HEK293 (cell line): ENCODE data around the gene DLG2.

Experiments used
- CTCF ChIA-PET: fragments of 350-600 bp; formaldehyde crosslinking; extraction: SDS; loops from one replicate; lab custom pipeline; 2021; ENCODE audit warnings: antibody characterized with exemption; lab: Yijun Ruan, JAX
- POLR2A ChIA-PET: fragments of 300-600 bp; formaldehyde crosslinking; extraction: SDS; loops from one replicate; lab custom pipeline; 2020; ENCODE audit warnings: antibody characterized with exemption, inconsistent platforms; lab: Yijun Ruan, JAX
- H3K27ac ChIP-seq: fragments of 200-500 bp; sonication (Bioruptor generic); 2 replicates; pipeline ENCODE4 v1.5.1; 2014; ENCODE audit warnings: low read depth, low read length, control low read depth, inconsistent platforms; ENCODE audit errors: extremely low read depth
- H3K36me3 ChIP-seq, 2 experiments: fragments of 200-500 bp in 1 of 2; sonication (Bioruptor generic) in 1 of 2; 1 replicate in 1 of 2; 2 replicates in 1 of 2; pipeline ENCODE4 v1.5.1; 2014 to 2017; ENCODE audit warnings: inconsistent platforms in 2 of 2, low read length in 2 of 2; ENCODE audit not compliant: control insufficient read depth in 2 of 2, insufficient read depth in 1 of 2
- H3K4me1 ChIP-seq: fragments of 200-500 bp; sonication (Bioruptor generic); 2 replicates; pipeline ENCODE4 v1.5.1; 2014; ENCODE audit warnings: mild to moderate bottlenecking, low read length, inconsistent platforms; ENCODE audit not compliant: control insufficient read depth, insufficient read depth
- H3K4me3 ChIP-seq: 2 replicates; pipeline ENCODE4 v1.5.1; 2011; ENCODE audit warnings: low read depth, mild to moderate bottlenecking, control low read depth, low read length, moderate library complexity
- H3K9me3 ChIP-seq: fragments of 200-500 bp; sonication (Bioruptor generic); 2 replicates; pipeline ENCODE4 v1.5.1; 2014; ENCODE audit warnings: low read depth, low read length, inconsistent platforms; ENCODE audit not compliant: control insufficient read depth, insufficient read depth
- BCL11B ChIP-seq: fragments of 450-650 bp; formaldehyde crosslinking; IDR thresholded peaks from 2 replicates; pipeline ENCODE4 v1.5.1; 2016; ENCODE audit warnings: low read depth, missing biosample characterization, missing genetic modification characterization
- GFI1B ChIP-seq: fragments of 450-650 bp; formaldehyde crosslinking; IDR thresholded peaks from 2 replicates; pipeline ENCODE4 v1.5.1; 2016; ENCODE audit warnings: missing biosample characterization, missing genetic modification characterization
- GLI2 ChIP-seq: fragments of 450-650 bp; formaldehyde crosslinking; IDR thresholded peaks from 2 replicates; pipeline ENCODE4; 2017; ENCODE audit warnings: missing biosample characterization, missing genetic modification characterization, low read depth, borderline replicate concordance
- KLF1 ChIP-seq: fragments of 450-650 bp; formaldehyde crosslinking; IDR thresholded peaks from 2 replicates; pipeline ENCODE4 v1.5.1; 2016; ENCODE audit warnings: missing biosample characterization, missing genetic modification characterization
- KLF10 ChIP-seq: fragments of 450-650 bp; IDR thresholded peaks from 2 replicates; pipeline ENCODE4 v1.5.1; 2018; ENCODE audit warnings: missing biosample characterization, mild to moderate bottlenecking, missing genetic modification characterization
- KLF8 ChIP-seq: fragments of 450-650 bp; formaldehyde crosslinking; IDR thresholded peaks from 2 replicates; pipeline ENCODE4 v1.5.1; 2016; ENCODE audit warnings: missing biosample characterization, missing genetic modification characterization
- REPIN1 ChIP-seq: fragments of 450-650 bp; formaldehyde crosslinking; IDR thresholded peaks from 2 replicates; pipeline ENCODE4 v1.5.1; 2017; ENCODE audit warnings: missing biosample characterization, missing genetic modification characterization, low read depth
- SCRT2 ChIP-seq: fragments of 450-650 bp; formaldehyde crosslinking; IDR thresholded peaks from 2 replicates; pipeline ENCODE4 v1.5.1; 2016; ENCODE audit warnings: missing biosample characterization, missing genetic modification characterization
- SP2 ChIP-seq: fragments of 450-650 bp; formaldehyde crosslinking; IDR thresholded peaks from 2 replicates; pipeline ENCODE4 v1.5.1; 2016; ENCODE audit warnings: missing biosample characterization, missing genetic modification characterization
- SP3 ChIP-seq: fragments of 450-650 bp; formaldehyde crosslinking; IDR thresholded peaks from 2 replicates; pipeline ENCODE4 v1.5.1; 2016; ENCODE audit warnings: missing biosample characterization, missing genetic modification characterization
- SP7 ChIP-seq: fragments of 450-650 bp; formaldehyde crosslinking; IDR thresholded peaks from 2 replicates; pipeline ENCODE4 v1.5.1; 2016; ENCODE audit warnings: missing biosample characterization, missing genetic modification characterization
- TCF7L2 ChIP-seq: IDR thresholded peaks from 2 replicates; pipeline ENCODE4 v1.6.1; 2011; ENCODE audit warnings: low read depth, mild to moderate bottlenecking, inconsistent platforms, low read length, moderate library complexity, borderline replicate concordance
- ZBTB20 ChIP-seq: fragments of 450-650 bp; formaldehyde crosslinking; IDR thresholded peaks from 2 replicates; pipeline ENCODE4 v1.5.1; 2016; ENCODE audit warnings: missing biosample characterization, missing genetic modification characterization
- ZFP3 ChIP-seq: fragments of 450-650 bp; formaldehyde crosslinking; IDR thresholded peaks from 2 replicates; pipeline ENCODE4 v1.5.1; 2016; ENCODE audit warnings: low read depth, missing biosample characterization, missing genetic modification characterization
- ZIC2 ChIP-seq: fragments of 450-650 bp; formaldehyde crosslinking; IDR thresholded peaks from 2 replicates; pipeline ENCODE4 v1.5.1; 2016; ENCODE audit warnings: missing biosample characterization, missing genetic modification characterization
- ZNF133 ChIP-seq: fragments of 450-650 bp; formaldehyde crosslinking; IDR thresholded peaks from 2 replicates; pipeline ENCODE4 v1.5.1; 2016; ENCODE audit warnings: missing biosample characterization, missing genetic modification characterization
- ZNF148 ChIP-seq: fragments of 450-650 bp; formaldehyde crosslinking; IDR thresholded peaks from 2 replicates; pipeline ENCODE4 v1.5.0; 2017; ENCODE audit warnings: missing biosample characterization, missing genetic modification characterization, borderline replicate concordance
- ZNF16 ChIP-seq: fragments of 450-650 bp; formaldehyde crosslinking; IDR thresholded peaks from 2 replicates; pipeline ENCODE4 v1.5.1; 2016; ENCODE audit warnings: low read depth, missing biosample characterization, missing genetic modification characterization
- ZNF175 ChIP-seq: fragments of 450-650 bp; formaldehyde crosslinking; IDR thresholded peaks from 2 replicates; pipeline ENCODE4 v1.5.1; 2016; ENCODE audit warnings: missing biosample characterization, missing genetic modification characterization
- ZNF280D ChIP-seq: fragments of 450-650 bp; formaldehyde crosslinking; IDR thresholded peaks from 2 replicates; pipeline ENCODE4 v1.5.1; 2016; ENCODE audit warnings: missing biosample characterization, missing genetic modification characterization
- ZNF324 ChIP-seq: fragments of 450-650 bp; formaldehyde crosslinking; IDR thresholded peaks from 2 replicates; pipeline ENCODE4 v1.5.1; 2016; ENCODE audit warnings: missing biosample characterization, missing genetic modification characterization
- ZNF350 ChIP-seq: fragments of 450-650 bp; formaldehyde crosslinking; IDR thresholded peaks from 2 replicates; pipeline ENCODE4 v1.5.0; 2017; ENCODE audit warnings: missing biosample characterization, mild to moderate bottlenecking, missing genetic modification characterization
- ZNF426 ChIP-seq: fragments of 450-650 bp; formaldehyde crosslinking; IDR thresholded peaks from 2 replicates; pipeline ENCODE4 v1.5.1; 2017; ENCODE audit warnings: missing biosample characterization, missing genetic modification characterization, mild to moderate bottlenecking, inconsistent platforms, moderate library complexity
- ZNF544 ChIP-seq: fragments of 450-650 bp; formaldehyde crosslinking; IDR thresholded peaks from 2 replicates; pipeline ENCODE4 v1.5.0; 2017; ENCODE audit warnings: missing biosample characterization, missing genetic modification characterization
- ZNF561 ChIP-seq: fragments of 450-650 bp; IDR thresholded peaks from 2 replicates; pipeline ENCODE4 v1.5.1; 2018; ENCODE audit warnings: missing biosample characterization, missing genetic modification characterization, borderline replicate concordance
- ZNF677 ChIP-seq: fragments of 450-650 bp; IDR thresholded peaks from 2 replicates; pipeline ENCODE4 v1.5.0; 2018; ENCODE audit warnings: missing biosample characterization, mild to moderate bottlenecking, missing genetic modification characterization, moderate library complexity
- ZNF768 ChIP-seq: fragments of 450-650 bp; formaldehyde crosslinking; IDR thresholded peaks from 2 replicates; pipeline ENCODE4 v1.5.1; 2018; ENCODE audit warnings: missing biosample characterization, mild to moderate bottlenecking, missing genetic modification characterization
- ZNF792 ChIP-seq: fragments of 450-650 bp; formaldehyde crosslinking; IDR thresholded peaks from 2 replicates; pipeline ENCODE4 v1.5.1; 2016; ENCODE audit warnings: missing biosample characterization, missing genetic modification characterization
- ZSCAN30 ChIP-seq: fragments of 450-650 bp; IDR thresholded peaks from 2 replicates; pipeline ENCODE4 v1.5.1; 2018; ENCODE audit warnings: missing biosample characterization, mild to moderate bottlenecking, missing genetic modification characterization, moderate library complexity
- TF ChIP-seq, protein P1 (sequence below): fragments of 450-650 bp; formaldehyde crosslinking; IDR thresholded peaks from 2 replicates; pipeline ENCODE4 v1.5.1; 2016; ENCODE audit warnings: missing biosample characterization, missing genetic modification characterization

The DLG2 gene

GRCh38 chr11:83702796-83703195 lies 1924.3 kb downstream of the DLG2 start:
- TF ChIP-seq GFI1B (tag by site-specific recombination) (no peak), REPIN1 (tag by site-specific recombination) (no peak), ZNF792 (tag by site-specific recombination) (no peak), ZNF280D (no peak), ZNF148 (tag by site-specific recombination) (no peak), ZBTB20 (tag by site-specific recombination) (no peak), ZNF324 (tag by site-specific recombination) (no peak), ZNF16 (no peak), BCL11B (tag by site-specific recombination) (no peak), SCRT2 (no peak)
- TF ChIP-seq, protein P1, sequence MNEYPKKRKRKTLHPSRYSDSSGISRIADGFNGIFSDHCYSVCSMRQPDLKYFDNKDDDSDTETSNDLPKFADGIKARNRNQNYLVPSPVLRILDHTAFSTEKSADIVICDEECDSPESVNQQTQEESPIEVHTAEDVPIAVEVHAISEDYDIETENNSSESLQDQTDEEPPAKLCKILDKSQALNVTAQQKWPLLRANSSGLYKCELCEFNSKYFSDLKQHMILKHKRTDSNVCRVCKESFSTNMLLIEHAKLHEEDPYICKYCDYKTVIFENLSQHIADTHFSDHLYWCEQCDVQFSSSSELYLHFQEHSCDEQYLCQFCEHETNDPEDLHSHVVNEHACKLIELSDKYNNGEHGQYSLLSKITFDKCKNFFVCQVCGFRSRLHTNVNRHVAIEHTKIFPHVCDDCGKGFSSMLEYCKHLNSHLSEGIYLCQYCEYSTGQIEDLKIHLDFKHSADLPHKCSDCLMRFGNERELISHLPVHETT (tag by site-specific recombination), result no peak
- no peak overlapping the region for H3K4me3 ChIP-seq
- ChIA-PET CTCF (no interaction called here), POLR2A (no interaction called here)
- no peaks in the 10 kb centered on the region for H3K4me1 ChIP-seq
- no peaks in the 10 kb centered on the region for H3K36me3 ChIP-seq
- H3K9me3 ChIP-seq, result no peaks in the 10 kb centered on the region
- no peak overlapping the region for H3K27ac ChIP-seq

GRCh38 chr11:83697518-83697917 lies 1929.6 kb downstream of the DLG2 start:
- ChIA-PET POLR2A (no interaction called here), CTCF (no interaction called here)
- no peaks in the 10 kb centered on the region for H3K36me3 ChIP-seq
- no peaks in the 10 kb centered on the region for H3K9me3 ChIP-seq
- H3K4me3 ChIP-seq, result no peak overlapping the region
- no peak for TF ChIP-seq ZNF677 (tag by site-specific recombination)
- no peak for TF ChIP-seq TCF7L2
- TF ChIP-seq GLI2 (tag by site-specific recombination), result no peak
- no peak for TF ChIP-seq ZNF133
- H3K4me1 ChIP-seq, result no peaks in the 10 kb centered on the region
- H3K27ac ChIP-seq, result no peak overlapping the region

GRCh38 chr11:83695046-83695445 lies 1932.1 kb downstream of the DLG2 start:
- Histone ChIP-seq H3K9me3 (no peaks in the 10 kb centered on the region), H3K36me3 (no peaks in the 10 kb centered on the region), H3K4me1 (no peaks in the 10 kb centered on the region), H3K27ac (no peak overlapping the region), H3K4me3 (no peak overlapping the region)
- ChIA-PET POLR2A (no interaction called here), CTCF (interaction anchor here (0.6 kb wide), 1 partner anchor 624 kb away, joined by 3 read pairs; no protein-coding TSS in a partner anchor)
- TF ChIP-seq ZNF544 (tag by site-specific recombination), result no peak
- TF ChIP-seq ZNF561 (tag by site-specific recombination), result no peak
- TF ChIP-seq ZIC2 (tag by site-specific recombination), result no peak
- TF ChIP-seq SP2 (tag by site-specific recombination), result no peak
- no peak for TF ChIP-seq KLF8 (tag by site-specific recombination)
- TF ChIP-seq KLF1 (tag by site-specific recombination), result no peak
- TF ChIP-seq ZSCAN30, result no peak
- TF ChIP-seq SP3 (tag by site-specific recombination), result no peak
- TF ChIP-seq ZNF350 (tag by site-specific recombination), result no peak
- no peak for TF ChIP-seq ZNF175
- TF ChIP-seq KLF10 (tag by site-specific recombination), result no peak
- TF ChIP-seq ZNF768, result no peak
- TF ChIP-seq ZFP3 (tag by site-specific recombination), result no peak
- no peak for TF ChIP-seq ZNF426 (tag by site-specific recombination)
- TF ChIP-seq SP7 (tag by site-specific recombination), result no peak
